Measurements from ENCODE around the gene PDIA4.
A peak's percentile ranks its signal among the peaks of the same experiment; 100 is the strongest.
"Not testable (repeated sequence)": the region's sequence is repeated elsewhere in the genome, so short reads cannot be mapped to it uniquely, and the experiment has no call there.

The PDIA4 gene

GRCh38 chr7:149004405-149005370 lies 23.6 kb downstream of the PDIA4 start:
- DNase-seq (ENCODE audit: low read depth in 1 of 2, low spot score in 1 of 2) = no peak

DNA sequence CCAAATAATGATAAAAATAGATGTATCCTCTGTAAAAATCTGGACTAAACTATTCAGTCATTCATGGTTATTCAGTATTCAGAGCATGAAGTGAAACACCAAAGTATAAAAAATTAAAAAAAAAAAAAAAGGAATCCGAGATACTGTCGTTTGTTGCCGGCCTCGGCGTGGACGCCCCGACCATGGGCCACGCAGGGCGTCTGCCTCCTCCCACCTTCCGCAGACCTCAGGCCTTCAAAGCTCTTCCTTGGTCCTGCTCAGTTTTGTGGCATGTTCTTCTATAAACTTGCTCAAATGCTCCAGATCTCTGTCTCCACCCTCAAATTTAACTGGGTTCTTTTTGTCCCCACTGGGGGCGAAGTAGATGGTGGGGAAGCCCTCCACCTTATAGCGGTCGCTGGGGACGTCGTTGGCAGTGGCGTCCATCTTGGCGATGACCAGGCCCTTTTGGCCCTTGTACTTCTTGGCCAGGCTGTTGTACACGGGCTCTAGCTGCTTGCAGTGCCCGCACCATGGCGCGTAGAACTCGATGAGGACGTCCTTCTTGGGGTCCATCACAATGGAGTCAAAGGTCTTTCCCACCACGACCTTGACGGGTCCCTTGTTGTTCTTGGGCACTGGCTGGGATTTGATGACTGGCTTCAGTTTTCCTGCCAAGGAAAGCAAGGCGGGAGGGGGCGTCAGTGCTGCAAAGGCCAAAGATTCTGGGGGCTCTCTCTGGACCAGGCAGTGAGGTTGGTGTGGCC lies 24.6 kb downstream of the PDIA4 start:
- DNase-seq (ENCODE audit: low read depth in 1 of 2, low spot score in 1 of 2) = no peak

- no peak for DNase-seq (ENCODE audit: low read depth in 1 of 2, low spot score in 1 of 2)
Measured at GRCh38 chr7:149003018-149003417, 25.3 kb downstream of the PDIA4 start.

DNA sequence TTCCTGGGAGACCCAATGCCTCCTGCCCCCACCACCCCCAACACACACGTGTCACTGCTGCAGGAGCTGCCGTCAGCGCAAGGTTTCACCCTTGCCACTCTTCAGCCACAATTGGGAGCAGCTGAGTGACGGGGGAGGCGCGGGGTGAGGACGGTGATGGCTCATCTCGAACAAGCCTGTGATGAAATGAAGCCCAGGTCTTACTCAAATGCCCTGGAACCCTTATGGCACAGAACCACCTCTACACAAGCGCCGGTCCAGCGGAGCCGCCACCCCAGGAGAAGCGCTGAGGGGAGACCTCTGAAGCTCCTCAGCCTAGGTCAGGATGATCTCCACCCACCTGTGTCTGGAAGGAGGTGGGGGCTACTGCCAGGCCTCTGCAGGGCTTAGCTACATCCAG lies 25.7 kb downstream of the PDIA4 start:
- no peak for DNase-seq (ENCODE audit: low read depth in 1 of 2, low spot score in 1 of 2)

DNA sequence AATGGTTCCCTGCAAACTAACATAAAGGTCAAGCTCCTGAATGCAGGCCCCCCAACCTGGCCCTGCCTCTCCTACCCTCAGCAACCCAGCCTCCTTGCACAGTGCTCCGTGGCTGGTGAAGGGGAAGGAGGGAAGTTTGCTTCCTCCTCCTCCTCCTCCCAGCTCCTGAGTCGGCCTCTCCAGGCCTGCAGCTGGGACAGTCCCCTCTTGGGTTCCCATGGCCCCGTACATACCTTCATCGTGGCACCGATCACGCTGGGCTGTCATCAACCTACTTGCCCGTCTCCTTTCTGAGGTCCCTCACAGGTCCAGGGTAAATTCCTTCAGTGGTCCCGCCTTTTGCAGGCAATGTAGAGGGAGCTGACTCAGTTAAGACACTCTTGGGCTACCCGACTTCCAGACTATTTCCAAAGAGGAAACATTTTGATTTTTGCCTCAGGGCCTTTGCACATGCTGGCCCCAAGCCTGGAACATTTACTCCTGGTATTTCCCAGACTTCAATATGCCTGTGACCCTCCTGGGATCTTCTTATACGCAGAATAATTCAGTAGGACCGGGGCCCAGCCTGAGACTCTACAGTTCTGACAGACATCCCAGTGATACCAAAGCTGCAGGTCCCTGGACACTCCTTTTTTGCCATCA lies 26.8 kb downstream of the PDIA4 start:
- DNase-seq (ENCODE audit: low read depth in 1 of 2, low spot score in 1 of 2) = no peak

GRCh38 chr7:149000961-149001360 lies 27.3 kb downstream of the PDIA4 start:
- no peak for DNase-seq (ENCODE audit: low read depth in 1 of 2, low spot score in 1 of 2)

DNA sequence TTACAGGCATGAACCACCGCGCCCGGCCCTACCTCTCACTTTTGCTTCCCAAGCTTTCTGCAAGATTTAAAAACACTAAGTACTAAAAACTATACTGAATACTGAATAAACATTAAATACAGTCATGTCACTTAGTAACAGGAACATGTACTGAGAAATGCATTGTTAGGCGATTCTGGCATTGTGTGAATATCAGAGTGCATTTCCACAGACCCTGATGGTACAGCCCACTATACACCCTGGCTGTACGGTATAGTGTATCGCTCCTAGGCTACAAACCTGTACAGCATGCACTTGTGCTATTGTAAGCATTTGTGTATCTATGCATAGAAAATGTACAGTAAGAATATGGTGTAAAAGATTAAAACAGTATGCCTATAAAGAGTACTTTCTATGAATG lies 29.1 kb downstream of the PDIA4 start:
- no peak for DNase-seq (ENCODE audit: low read depth in 1 of 2, low spot score in 1 of 2)

DNA sequence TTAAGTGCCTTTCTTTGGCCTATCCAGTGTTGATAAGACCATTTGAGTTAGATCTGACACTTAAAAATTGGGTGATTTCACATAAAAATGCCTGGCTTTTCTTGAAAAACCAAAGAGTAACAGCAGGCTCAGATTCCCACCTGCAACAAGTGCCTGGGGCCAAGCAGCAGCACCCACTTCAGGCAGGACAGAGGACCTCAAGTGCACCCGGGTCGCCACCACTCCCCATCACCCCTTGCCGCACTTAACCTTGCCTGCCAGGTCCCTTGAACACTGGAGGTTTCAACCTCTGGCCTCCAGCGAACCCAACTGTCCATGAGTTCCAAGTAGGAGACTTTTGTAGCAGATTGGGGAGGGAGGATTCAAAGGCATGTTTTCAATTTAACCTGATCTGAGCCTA lies 30.8 kb downstream of the PDIA4 start:
- DNase-seq (ENCODE audit: low read depth in 1 of 2, low spot score in 1 of 2) = no peak

DNA sequence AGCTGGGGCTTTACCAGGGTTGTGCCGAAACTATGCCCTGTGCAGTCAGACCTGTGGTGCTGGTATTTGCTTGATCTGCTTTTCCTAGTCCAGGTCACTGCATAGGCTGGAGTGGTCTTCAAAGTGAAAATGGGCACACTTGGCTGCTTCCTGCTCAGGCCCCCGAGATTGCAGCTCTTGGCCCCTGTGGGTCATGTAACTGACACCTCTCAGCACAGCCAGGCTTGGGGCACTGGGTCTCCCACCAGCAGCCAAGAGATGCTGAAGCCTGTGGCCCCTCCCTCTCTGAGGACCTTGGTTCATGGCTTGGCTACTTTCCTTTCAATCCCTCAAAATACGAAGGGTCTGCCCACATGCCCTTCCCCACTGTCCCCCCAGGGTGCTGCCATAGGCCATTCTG lies 33.7 kb downstream of the PDIA4 start:
- DNase-seq (ENCODE audit: low read depth in 1 of 2, low spot score in 1 of 2) = no peak

DNA sequence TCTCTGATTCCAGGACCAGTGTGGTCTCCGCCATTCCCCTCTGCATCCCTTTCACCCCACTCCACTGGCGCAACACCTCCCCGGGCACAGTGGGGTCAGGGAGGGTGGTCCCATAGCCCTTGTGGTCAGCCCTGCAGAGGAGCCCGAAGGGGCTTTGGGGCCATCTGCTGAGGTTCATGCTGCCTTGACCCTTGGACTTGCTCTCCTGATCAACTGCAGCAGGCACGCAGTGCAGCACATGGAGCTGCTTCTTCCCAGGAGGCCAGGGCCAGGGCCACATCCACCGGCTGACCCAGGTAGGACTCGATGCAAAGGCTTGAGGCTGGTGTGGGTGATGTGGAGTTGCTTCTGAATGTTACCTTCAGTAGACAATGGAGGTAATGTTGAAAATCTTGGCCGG lies 35.1 kb downstream of the PDIA4 start:
- no peak for DNase-seq (ENCODE audit: low read depth in 1 of 2, low spot score in 1 of 2)

DNA sequence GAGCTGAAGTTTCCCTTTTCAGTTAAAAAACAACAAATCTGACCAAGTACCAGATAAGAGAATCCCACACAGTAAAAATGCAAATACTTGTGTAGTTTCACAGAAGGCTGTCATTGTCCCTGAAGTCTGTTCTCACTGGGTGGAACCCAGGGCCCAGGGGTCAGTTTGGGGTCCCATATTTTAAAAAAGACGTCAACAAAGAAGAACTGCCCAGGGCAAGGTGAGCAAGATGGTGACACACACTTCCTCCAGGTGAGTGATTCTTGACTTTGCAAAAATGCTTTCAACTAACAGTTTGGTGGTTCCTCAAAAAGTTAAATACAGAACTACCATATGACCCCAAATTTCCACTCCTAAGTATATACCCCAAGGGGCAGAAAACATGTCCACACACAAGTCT lies 36.8 kb downstream of the PDIA4 start:
- DNase-seq (ENCODE audit: low read depth in 1 of 2, low spot score in 1 of 2) = no peak

DNA sequence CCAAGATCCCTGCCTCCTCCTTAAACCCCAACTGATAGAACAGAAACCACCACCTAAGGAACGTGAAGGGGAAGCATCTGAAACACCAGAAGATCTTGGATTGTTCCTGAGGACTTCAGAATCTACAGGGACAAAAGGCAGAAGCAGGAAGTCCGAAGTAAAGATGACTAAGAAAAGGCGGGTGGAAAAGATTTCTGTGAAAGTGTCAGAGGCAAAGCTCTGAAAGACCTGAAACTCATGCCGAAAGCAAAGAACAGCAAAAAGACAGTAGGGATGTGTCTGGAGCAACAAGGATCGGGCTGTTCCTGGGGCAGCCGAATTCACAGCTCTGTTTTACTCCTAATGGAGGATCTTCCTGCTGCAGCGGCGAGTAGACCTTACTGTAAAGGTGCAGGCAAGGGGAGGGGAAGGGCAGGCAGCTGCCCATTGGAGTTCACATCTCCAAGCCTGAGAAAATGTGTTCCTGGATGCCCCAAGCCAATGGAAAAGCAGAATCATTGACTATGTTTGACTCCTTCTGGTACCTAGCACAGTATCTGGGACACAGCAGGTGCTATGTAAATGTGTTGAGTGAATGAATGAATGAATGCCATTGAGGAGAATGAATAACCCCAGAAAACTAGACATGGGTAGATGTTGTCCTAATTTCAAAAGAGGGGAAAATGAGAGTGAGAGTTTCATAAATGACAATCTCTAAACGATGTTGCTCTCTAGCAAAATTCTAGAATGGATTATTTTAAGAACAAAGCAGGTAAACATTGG lies 40.4 kb downstream of the PDIA4 start:
- DNase-seq (ENCODE audit: low read depth in 1 of 2, low spot score in 1 of 2) = no peak

GRCh38 chr7:148987010-148987750 lies 41.1 kb downstream of the PDIA4 start:
- peak; percentile 56 to 66 for DNase-seq (ENCODE audit: low read depth in 1 of 2, low spot score in 1 of 2)

DNA sequence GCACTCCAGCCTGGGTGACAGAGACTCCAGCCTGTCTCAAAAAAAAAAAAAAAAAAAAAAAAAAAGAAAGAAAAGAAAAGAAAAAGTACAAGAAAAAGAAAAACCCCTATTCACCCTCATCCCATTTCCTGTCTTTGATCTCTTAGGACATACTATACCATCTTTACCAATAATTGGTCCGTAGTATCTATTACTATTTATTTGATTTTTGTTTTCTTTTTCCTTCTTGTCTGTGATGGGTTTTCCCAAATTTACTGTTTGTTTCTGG lies 41.6 kb downstream of the PDIA4 start:
- DNase-seq (ENCODE audit: low read depth in 1 of 2, low spot score in 1 of 2) = no peak

GRCh38 chr7:148983200-148984146 lies 44.8 kb downstream of the PDIA4 start:
- peak; percentile 45 to 77 for DNase-seq (ENCODE audit: low read depth in 1 of 2, low spot score in 1 of 2)

- DNase-seq (ENCODE audit: low read depth in 1 of 2, low spot score in 1 of 2) = no peak
Measured at GRCh38 chr7:148982654-148983199, 45.6 kb downstream of the PDIA4 start.

- no peak for DNase-seq (ENCODE audit: low read depth in 1 of 2, low spot score in 1 of 2)
Measured at GRCh38 chr7:148979827-148980226, 48.5 kb downstream of the PDIA4 start.

DNA sequence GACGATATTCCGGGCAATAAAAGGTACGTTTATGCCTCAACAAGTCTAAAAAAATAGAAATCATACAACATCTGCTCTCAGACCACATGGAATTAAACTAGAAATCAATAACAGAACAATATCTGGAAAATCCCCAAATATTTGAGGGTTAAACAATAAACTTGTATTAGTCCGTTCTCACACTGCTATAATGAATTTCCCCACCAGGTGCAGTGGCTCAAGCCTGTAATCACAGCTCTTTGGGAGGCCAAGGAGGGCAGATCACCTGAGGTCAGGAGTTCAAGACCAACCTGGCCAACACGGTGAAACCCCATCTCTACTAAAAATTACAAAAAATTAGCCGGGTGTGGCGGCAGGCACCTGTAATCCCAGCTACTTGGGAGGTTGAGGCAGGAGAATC lies 49.2 kb downstream of the PDIA4 start:
- DNase-seq (ENCODE audit: low read depth in 1 of 2, low spot score in 1 of 2) = not testable (repeated sequence)

DNA sequence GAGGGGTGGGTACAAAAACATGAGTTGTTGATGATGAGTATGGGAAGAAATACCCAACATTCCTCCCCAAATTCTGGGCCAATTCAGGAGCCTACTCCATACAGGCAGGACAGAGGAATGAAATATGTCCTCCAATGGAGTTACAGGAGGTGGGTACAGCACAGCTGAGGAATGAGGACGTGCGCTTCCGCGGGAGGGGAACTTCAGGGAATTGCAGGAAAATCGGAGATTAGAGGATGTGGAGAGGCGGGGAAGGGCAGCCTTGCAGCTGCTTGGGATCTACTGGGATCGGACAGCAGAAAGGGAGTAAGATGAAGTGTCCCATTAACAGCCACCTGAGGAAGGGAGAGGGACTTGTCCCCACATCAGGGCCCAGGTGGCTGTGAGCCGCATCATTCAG lies 50.2 kb downstream of the PDIA4 start:
- DNase-seq (ENCODE audit: low read depth in 1 of 2, low spot score in 1 of 2) = no peak
